Esophagus (tissue), 2 donors: ENCODE results near the gene FLT3. TPM values are rescaled to one million over a fixed set of nuclear protein-coding genes. Genes with fewer than 3 reads are reported as not detected.
"Not testable (repeated sequence)": the region's sequence is repeated elsewhere in the genome, so short reads cannot be mapped to it uniquely, and the experiment has no call there.

Experiments used
- H3K27ac ChIP-seq, 2 donors: one replicate each; pipeline ENCODE4 v1.5.1; 2013; ENCODE audit warnings: low read depth in 2 of 2, mild to moderate bottlenecking in 2 of 2, inconsistent platforms in 1 of 2, low read length in 1 of 2, moderate library complexity in 1 of 2
- H3K27me3 ChIP-seq, 2 donors: one replicate each; pipeline ENCODE4 v1.6.1; 2013; ENCODE audit warnings: low read length in 2 of 2, control low read depth in 1 of 2, mild to moderate bottlenecking in 1 of 2; ENCODE audit not compliant: insufficient read depth in 2 of 2, control insufficient read depth in 1 of 2
- H3K36me3 ChIP-seq, 2 donors: one replicate each; pipeline ENCODE4 v1.6.1; 2013; ENCODE audit warnings: low read length in 1 of 2; ENCODE audit not compliant: control insufficient read depth in 2 of 2, insufficient read depth in 2 of 2
- H3K4me1 ChIP-seq, 2 donors: one replicate each; pipeline ENCODE4 v1.6.1; 2013; ENCODE audit warnings: low read length in 1 of 2; ENCODE audit not compliant: control insufficient read depth in 2 of 2, insufficient read depth in 2 of 2
- H3K4me3 ChIP-seq, 2 donors: one replicate each; pipeline ENCODE4 v1.5.1; 2013; ENCODE audit warnings: low read length in 2 of 2, mild to moderate bottlenecking in 2 of 2, low read depth in 1 of 2, moderate library complexity in 1 of 2
- H3K9me3 ChIP-seq, 2 donors: one replicate each; pipeline ENCODE4 v1.6.1; 2013; ENCODE audit warnings: mild to moderate bottlenecking in 2 of 2, low read depth in 1 of 2, low read length in 1 of 2, moderate library complexity in 1 of 2; ENCODE audit not compliant: control insufficient read depth in 2 of 2, insufficient read depth in 1 of 2
- WGBS, 2 donors: extraction: QIAGEN DNeasy Blood & Tissue Kit; methylation state at CpG; one replicate each; pipeline ENCODE4 v1.1.7; 2013; 5-methylcytosine and 5-hydroxymethylcytosine counted together
- polyA plus RNA-seq, 2 donors: library from polyadenylated mRNA; stranded (reverse); fragments of 200-250 nt; gene quantifications; one replicate each; pipeline ENCODE4 v1.2.3, GENCODE V29; 2013
- donor health status: healthy with polysubstance abuse.
- donor health status: Bipolar disorder and iron deficiency.

Gene FLT3
- under 1 TPM; 0.08 to 0.19 TPM for polyA plus RNA-seq

DNA sequence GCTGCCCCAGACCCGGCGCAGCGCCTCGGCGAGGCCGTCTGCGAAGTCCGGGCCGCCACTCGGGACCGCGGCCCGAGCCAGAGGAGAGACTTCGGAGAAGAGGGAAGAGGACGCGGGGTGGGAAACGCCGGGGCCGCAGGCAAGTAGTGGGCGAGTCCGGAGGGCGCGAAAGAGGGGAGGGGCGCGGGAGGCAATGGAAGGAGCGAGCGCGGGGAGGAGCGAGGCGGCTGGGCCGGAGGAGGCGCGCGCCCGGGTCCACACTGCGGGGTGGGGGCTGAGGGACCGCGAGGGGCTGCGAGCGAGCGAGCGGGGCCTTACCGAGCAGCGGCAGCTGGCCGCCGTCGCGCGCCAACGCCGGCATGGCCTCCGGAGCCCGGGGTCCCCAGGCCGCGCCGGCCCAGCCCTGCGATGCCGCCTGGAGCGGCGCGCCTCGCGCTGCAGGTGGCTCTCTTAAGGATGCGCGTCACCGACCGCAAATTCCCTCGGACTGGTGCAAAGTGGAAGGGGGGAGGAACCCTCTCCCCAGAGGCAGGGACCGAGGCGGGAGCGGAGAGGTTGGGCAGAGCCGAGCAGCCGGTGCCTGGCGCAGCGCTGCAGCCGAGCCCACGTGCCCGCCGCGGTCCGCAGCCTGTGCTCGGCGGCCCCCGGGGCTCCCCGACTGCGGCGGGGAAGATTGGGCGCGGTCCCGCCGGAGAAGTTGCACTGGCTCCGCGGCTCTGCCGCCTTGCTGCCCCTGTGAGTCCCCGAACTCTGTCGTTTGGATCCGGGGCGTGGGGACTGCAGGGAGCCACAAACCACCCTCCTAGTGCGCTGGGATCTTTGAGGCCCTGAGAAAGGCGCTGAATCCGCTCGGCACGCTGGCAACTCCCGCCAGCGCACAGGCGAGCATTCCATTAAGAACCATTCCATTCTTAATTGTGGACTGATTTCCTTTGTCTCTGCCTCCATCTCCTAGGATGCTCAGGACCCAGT, at the start of gene FLT3:
Gene FLT3, minus strand, starts transcription at position 427 of the 972 bp plus-strand sequence. Its CDS starts 66 bp downstream, at position 361.
- H3K4me3 ChIP-seq: peak within 1 kb of the TSS; percentile 32 to 45
- H3K4me1 ChIP-seq: peaks cover 6 to 10% of the 10 kb centered on the region in 2 donors
- H3K27ac ChIP-seq: no peak within 1 kb of the TSS
- 1 to 2% methylated on average over 82 to 106 of the region's 106 CpGs for WGBS, 2 donors
- H3K36me3 ChIP-seq: no peaks in the 10 kb centered on the region
- H3K27me3 ChIP-seq: peaks cover 4 to 20% of the 10 kb centered on the region in 2 donors
- H3K9me3 ChIP-seq: peaks cover 0 to 3% of the 10 kb centered on the region in 2 donors

DNA sequence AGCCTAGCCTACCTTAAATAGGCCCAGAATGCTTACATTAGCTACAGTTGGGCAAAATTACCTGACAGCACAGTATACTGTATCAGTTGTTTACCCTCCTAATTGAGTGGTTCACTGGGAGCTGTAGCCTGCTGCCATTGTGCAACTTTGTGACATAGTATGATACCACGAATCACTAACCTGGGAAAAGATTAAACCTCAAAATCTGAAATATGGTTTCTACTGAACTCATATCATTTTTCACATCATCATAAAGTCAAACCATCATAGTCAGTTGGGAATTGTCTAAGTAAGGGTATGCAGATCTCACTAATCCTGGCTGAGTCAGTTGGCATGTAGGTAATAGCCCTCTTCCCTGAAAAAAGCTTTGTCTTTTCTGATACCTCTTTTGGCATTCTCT, 47.1 kb upstream of the FLT3 start:
- Histone ChIP-seq H3K4me3 (no peak overlapping the region), H3K27ac (no peak overlapping the region), H3K27me3 (no peaks in the 10 kb centered on the region), H3K9me3 (no peaks in the 10 kb centered on the region), H3K36me3 (no peaks in the 10 kb centered on the region), H3K4me1 (no peaks in the 10 kb centered on the region)
- WGBS, 2 donors: 60 to 63% methylated on average over 1 of the region's 1 CpG

GRCh38 chr13:28145049-28145448, 44.7 kb upstream of the FLT3 start:
- WGBS, 2 donors: 86 to 94% methylated on average over 6 of the region's 6 CpGs

GRCh38 chr13:28141542-28141941, 41.2 kb upstream of the FLT3 start:
- not testable (repeated sequence) for H3K4me1 ChIP-seq
- WGBS, 2 donors: 71 to 80% methylated on average over 10 of the region's 10 CpGs

More at GRCh38 chr13:28145049-28145448, 44.7 kb upstream of the FLT3 start:
- H3K9me3 ChIP-seq: no peaks in the 10 kb centered on the region
- H3K4me3 ChIP-seq: no peak overlapping the region
- H3K4me1 ChIP-seq: no peaks in the 10 kb centered on the region
- H3K27ac ChIP-seq: no peak overlapping the region
- no peaks in the 10 kb centered on the region for H3K36me3 ChIP-seq
- no peaks in the 10 kb centered on the region for H3K27me3 ChIP-seq

DNA sequence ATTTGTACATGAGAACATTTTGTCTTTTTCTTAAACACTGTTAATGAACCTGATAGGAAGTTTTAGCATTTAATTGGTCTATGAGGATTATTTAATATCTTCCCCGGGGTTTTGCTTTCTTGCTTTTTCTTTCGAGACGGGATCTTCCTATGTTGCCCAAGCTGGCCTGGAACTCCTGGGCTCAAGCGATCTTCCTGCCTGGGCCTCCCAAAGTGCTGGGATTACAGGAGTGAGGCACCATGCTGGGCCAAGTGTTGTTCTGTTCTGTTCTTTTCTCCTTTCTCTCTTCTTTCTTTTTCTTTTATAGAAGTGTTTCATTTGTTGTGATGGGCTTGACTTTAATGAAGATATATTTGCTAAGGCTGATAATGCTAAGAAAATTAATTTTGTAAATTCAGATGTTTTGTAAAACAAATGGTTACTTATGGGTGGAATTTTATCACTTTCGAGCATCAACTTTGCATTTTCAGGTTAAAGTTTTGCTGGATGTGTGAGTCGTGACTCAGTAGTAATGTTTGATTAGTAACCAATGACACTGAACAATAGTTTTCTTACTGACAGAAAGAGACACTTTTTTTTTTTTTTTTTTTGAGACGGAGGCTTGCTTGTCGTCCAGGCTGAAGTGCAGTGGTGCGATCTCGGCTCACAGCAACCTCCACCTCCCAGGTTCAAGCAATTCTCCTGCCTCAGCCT, 40.2 kb upstream of the FLT3 start:
- no peak overlapping the region for H3K4me3 ChIP-seq
- H3K36me3 ChIP-seq: no peaks in the 10 kb centered on the region
- 63 to 65% methylated on average over 9 to 10 of the region's 10 CpGs for WGBS, 2 donors
- no peak overlapping the region for H3K27ac ChIP-seq
- no peaks in the 10 kb centered on the region for H3K9me3 ChIP-seq
- no peaks in the 10 kb centered on the region for H3K4me1 ChIP-seq
- no peaks in the 10 kb centered on the region for H3K27me3 ChIP-seq

More at GRCh38 chr13:28141542-28141941, 41.2 kb upstream of the FLT3 start:
- H3K9me3 ChIP-seq, H3K27me3 ChIP-seq, H3K27ac ChIP-seq, H3K4me3 ChIP-seq, H3K36me3 ChIP-seq: not testable (repeated sequence)

- peak overlapping the region; percentile 85 to 95 for H3K4me3 ChIP-seq
- WGBS, 2 donors: 0% methylated on average over 52 to 59 of the region's 60 CpGs
- no peaks in the 10 kb centered on the region for H3K27me3 ChIP-seq
- no peaks in the 10 kb centered on the region for H3K36me3 ChIP-seq
- H3K27ac ChIP-seq: peak overlapping the region; percentile 98
- H3K4me1 ChIP-seq: no peaks in the 10 kb centered on the region
- no peaks in the 10 kb centered on the region for H3K9me3 ChIP-seq
Measured at GRCh38 chr13:28138756-28139470, 38.5 kb upstream of the FLT3 start.

GRCh38 chr13:28138012-28138755, 37.8 kb upstream of the FLT3 start, which contains the start of gene PAN3:
Gene PAN3, plus strand, starts transcription at chr13:28138545. Its CDS starts 113 bp downstream, at chr13:28138658.
- Histone ChIP-seq H3K4me3 (peak within 1 kb of the TSS; percentile 85 to 95), H3K36me3 (no peaks in the 10 kb centered on the region), H3K4me1 (no peaks in the 10 kb centered on the region), H3K27me3 (no peaks in the 10 kb centered on the region), H3K9me3 (no peaks in the 10 kb centered on the region), H3K27ac (peak within 1 kb of the TSS; percentile 98)
- 0 to 1% methylated on average over 52 to 84 of the region's 84 CpGs for WGBS, 2 donors

DNA sequence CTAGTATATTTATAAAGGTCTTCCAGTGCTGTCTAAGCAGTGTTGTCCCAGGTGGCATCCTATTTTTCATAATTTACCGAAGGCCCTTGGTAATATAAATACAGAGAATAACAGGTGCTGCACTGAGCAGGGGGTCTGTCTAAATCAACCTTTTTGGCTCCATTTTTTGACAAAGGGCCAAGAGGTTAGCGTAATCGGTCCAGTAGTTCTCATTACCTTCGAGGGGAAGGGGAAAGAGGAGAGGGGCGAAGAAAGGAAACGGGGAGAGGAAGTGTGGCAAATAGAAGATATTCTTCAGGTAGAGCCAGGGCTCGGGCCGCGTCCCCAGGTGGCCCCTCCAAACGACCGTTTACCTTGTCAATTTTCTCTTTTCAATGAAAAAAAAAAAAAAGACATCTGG, 37.2 kb upstream of the FLT3 start:
- H3K9me3 ChIP-seq: no peaks in the 10 kb centered on the region
- peak overlapping the region; percentile 85 to 95 for H3K4me3 ChIP-seq
- no peaks in the 10 kb centered on the region for H3K27me3 ChIP-seq
- WGBS, 2 donors: 0% methylated on average over 11 of the region's 11 CpGs
- no peaks in the 10 kb centered on the region for H3K36me3 ChIP-seq
- H3K4me1 ChIP-seq: no peaks in the 10 kb centered on the region
- peak overlapping the region; percentile 98 for H3K27ac ChIP-seq
